ENCODE data around the gene AMN1. TPM values are rescaled to one million over a fixed set of nuclear protein-coding genes. Genes with fewer than 3 reads are reported as not detected.

The AMN1 gene
- total RNA-seq, 4 donors from 2014 or later, result 6.8 to 27.6 (median 10.0) TPM

DNA sequence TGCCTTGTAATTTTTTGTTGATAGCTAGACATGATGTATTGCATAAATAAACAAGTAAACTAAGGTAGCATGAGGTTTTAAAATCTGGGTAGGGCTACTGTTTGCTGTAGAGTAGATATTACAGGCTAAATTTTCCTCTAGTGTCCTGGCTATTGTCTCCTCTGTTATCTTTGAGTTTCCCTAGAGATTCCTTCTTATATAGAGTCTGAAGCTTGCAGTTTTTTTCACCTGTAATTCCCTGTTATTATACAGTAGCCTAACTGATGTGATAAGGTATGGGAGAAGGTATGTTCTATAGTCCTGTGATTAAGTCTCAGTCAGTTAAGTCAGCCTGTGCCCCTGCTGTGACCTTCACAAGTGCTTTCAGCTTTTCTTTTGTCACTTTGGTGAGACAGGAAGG lies 59.8 kb downstream of the AMN1 start:
- TF ChIP-seq, protein P1, sequence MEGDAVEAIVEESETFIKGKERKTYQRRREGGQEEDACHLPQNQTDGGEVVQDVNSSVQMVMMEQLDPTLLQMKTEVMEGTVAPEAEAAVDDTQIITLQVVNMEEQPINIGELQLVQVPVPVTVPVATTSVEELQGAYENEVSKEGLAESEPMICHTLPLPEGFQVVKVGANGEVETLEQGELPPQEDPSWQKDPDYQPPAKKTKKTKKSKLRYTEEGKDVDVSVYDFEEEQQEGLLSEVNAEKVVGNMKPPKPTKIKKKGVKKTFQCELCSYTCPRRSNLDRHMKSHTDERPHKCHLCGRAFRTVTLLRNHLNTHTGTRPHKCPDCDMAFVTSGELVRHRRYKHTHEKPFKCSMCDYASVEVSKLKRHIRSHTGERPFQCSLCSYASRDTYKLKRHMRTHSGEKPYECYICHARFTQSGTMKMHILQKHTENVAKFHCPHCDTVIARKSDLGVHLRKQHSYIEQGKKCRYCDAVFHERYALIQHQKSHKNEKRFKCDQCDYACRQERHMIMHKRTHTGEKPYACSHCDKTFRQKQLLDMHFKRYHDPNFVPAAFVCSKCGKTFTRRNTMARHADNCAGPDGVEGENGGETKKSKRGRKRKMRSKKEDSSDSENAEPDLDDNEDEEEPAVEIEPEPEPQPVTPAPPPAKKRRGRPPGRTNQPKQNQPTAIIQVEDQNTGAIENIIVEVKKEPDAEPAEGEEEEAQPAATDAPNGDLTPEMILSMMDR (IDR thresholded peaks at IDR 0.05), result no peak
- ATAC-seq (ENCODE audit: low FRiP score) (no peak), DNase-seq (ENCODE audit: low spot score) (no peak)

DNA sequence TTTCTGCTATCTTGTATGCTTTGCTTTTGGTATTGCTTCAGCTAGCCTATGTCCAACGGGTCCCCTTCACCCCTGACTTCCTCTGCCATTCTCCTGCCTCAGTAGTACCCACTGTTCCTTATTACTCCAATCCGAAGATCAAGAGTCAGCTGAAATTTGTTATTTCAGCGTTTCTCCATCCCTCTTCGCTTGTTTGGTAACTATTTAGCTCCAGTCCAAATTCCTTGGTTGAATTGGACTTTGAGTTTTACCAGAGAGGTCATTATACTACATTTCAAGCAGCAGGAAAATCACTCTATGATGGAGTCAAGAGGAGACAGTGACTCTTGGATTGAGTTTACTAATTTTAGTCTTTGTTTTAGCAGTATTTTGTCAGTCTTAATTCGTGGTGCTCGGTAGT lies 64.8 kb downstream of the AMN1 start:
- ATAC-seq (ENCODE audit: low FRiP score) (no peak), DNase-seq (ENCODE audit: low spot score) (no peak)
- TF ChIP-seq, protein P1 (IDR thresholded peaks at IDR 0.05), result no peak

DNA sequence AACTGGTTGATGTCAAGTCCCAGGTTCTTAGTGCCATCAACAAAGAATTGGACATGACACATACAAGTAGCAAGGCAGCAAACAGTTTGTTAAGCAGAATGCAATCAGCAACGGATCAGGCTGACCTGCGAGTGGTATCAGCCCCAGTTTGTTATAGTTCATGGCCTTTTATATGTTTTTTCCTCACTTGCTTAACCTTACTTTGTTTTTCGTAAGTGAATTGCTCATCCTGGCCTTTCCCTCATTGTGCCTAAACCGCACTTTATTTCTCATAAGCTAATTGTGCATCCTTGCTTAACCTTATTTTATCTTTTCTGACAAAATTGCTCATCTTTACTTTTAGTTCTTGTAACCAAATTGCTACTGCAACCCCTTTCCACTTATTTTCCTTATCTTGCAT lies 65.2 kb downstream of the AMN1 start:
- TF ChIP-seq, protein P1 (IDR thresholded peaks at IDR 0.05), result no peak
- DNase-seq (ENCODE audit: low spot score), result no peak
- no peak for ATAC-seq (ENCODE audit: low FRiP score)

DNA sequence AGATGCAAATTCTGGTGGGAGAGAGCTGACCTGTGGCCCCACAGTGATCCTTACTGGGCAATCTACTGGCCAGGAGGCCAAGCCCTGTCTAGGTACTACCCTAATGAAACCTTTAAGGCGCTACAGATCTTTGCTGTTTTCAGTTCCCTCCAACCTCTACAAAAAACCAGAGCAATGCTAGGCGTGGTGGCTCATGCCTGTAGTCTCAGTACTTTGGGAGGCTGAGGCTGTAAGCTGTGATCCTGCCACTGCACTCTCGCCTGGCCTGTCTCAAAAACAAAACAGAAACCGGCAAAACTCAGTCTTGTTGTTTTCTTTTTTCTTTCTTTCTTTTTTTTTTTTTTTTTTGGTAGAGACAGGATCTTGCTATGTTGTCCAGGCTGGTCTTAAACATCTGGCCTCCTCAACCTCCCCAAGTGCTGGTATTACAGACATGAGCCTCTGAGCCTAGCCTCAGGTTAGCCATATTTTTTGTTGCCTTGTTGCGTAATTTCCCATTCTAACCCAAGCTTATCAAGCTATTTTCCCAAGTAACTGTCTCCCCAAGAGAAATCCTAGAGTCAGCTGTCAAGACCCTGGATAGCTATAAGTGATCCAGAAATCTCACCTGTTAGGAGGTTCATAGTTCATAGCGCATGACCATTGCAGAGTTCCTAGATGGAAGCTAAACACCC lies 66.5 kb downstream of the AMN1 start:
- TF ChIP-seq, protein P1 (IDR thresholded peaks at IDR 0.05), result no peak
- no peak for ATAC-seq (ENCODE audit: low FRiP score)
- DNase-seq (ENCODE audit: low spot score), result no peak

DNA sequence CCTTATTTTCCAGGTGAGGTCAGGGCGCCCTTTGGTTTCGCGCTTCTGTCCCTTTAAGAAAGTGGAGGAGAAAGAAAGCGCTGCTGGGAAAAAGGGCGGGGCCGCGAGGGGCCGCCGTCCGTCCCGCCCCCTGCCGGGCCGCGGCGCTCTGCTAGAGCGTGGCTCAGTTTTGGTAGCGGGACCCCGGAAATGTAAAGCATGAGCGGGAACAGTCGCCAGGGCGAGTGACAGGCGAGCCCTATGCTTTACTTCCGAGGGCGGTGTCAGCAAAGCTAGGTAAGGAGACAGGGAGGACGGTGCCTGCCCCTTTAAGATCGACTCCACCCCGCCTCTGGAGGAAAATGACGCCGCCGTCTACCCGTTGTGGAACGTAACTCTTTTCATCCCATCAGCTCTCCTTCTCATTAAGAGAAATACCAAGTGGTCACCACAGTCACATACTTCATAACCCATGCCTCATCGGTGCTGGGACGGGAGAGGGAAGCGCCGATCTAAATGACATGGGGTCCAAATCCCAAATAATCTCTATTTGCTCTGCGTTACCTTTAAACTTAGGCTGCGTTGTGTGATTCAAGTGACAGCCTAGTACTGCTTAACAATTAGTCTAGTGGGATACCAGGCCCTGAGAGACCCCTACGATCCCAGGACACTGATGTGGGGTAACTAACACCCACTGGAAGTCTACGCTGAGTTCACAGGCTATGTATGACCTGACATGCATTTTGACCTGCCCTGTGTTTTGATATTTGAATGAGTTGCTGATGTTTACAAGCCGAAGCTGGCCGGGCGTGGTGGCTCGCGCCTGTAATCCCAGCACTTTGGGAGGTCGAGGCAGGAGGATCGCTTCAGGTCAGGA lies 69.5 kb downstream of the AMN1 start, which contains the start of gene ETFBKMT:
TSS of gene ETFBKMT (plus strand) at position 602 of the 856 bp plus-strand sequence. CDS start 2,266 bp downstream, outside the sequence.
- ATAC-seq (ENCODE audit: low FRiP score) (peak; percentile 91), DNase-seq (ENCODE audit: low spot score) (peak; percentile 62)
- TF ChIP-seq, protein P1 (IDR thresholded peaks at IDR 0.05), result peak in 1 of 3 donors; percentile 14

DNA sequence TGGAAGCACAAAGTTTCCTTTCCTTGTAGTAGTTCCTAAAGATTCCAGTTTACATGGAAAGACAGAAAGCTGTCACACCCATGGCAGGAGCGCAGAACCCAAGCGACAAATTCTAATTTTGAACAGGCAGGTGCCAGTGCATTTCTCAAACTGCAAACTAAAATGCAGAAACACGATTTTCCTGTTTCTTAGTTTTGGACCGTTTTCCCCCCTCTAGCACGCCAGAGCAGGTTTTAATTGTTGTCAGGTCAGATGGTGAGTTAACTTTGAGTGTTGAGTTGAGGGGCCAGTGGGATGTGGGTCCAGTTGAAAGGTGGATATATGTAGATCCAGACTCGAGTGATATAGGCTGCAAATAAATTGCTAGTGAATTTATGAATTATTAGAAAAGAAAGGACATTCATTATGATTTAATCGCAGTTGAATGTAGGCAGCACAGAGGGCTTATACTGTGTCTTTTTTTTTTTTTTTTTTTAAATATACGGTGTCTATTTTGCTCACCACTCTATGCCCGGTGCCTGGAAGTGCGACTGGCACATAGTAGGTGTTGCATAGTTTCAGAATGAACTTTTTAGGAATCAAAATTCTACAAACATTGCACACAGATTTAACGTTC lies 70.2 kb downstream of the AMN1 start:
- DNase-seq (ENCODE audit: low spot score) (no peak), ATAC-seq (ENCODE audit: low FRiP score) (no peak)
- TF ChIP-seq, protein P1 (IDR thresholded peaks at IDR 0.05), result no peak
